ENCODE data around the gene ADIPOQ.
"Not testable (repeated sequence)": the region's sequence is repeated elsewhere in the genome, so short reads cannot be mapped to it uniquely, and the experiment has no call there.

Gene ADIPOQ

GRCh38 chr3:186902154-186902553 is 59.6 kb downstream of the ADIPOQ start:
- DNase-seq (ENCODE audit: low spot score), result no peak

GRCh38 chr3:186902713-186903112 is 60.2 kb downstream of the ADIPOQ start:
- DNase-seq (ENCODE audit: low spot score), result no peak

GRCh38 chr3:186903676-186904075 is 61.2 kb downstream of the ADIPOQ start:
- not testable (repeated sequence) for DNase-seq (ENCODE audit: low spot score)

- DNase-seq (ENCODE audit: low spot score), result not testable (repeated sequence)
Measured at GRCh38 chr3:186907075-186907474, 64.6 kb downstream of the ADIPOQ start.

Measured in pons (tissue), 1 donor.